ENCODE results near the gene DOCK1.

The DOCK1 gene

GRCh38 chr10:127145173-127145572 is 239.9 kb downstream of the DOCK1 start:
- peak; percentile 38 to 70 (median 52) for DNase-seq

GRCh38 chr10:127146661-127147060 is 241.4 kb downstream of the DOCK1 start:
- DNase-seq, result no peak

- peak; percentile 42 to 66 (median 54) for DNase-seq
These were observed 243.1 kb downstream of the DOCK1 start for GRCh38 chr10:127148066-127148932.

GRCh38 chr10:127148933-127149220 is 243.6 kb downstream of the DOCK1 start:
- DNase-seq, result peak; percentile 20 to 70 (median 40)

- DNase-seq, result peak in 3 of 4 experiments; percentile 13 to 17 (median 16)
These were observed 244.4 kb downstream of the DOCK1 start for GRCh38 chr10:127149501-127150081.

- peak; percentile 53 to 74 (median 60) for DNase-seq
These were observed 244.9 kb downstream of the DOCK1 start for GRCh38 chr10:127150136-127150535.

- no peak for DNase-seq
These were observed 246.3 kb downstream of the DOCK1 start for GRCh38 chr10:127151541-127151940.

- DNase-seq, result no peak
These were observed 246.9 kb downstream of the DOCK1 start for GRCh38 chr10:127151981-127152699.

GRCh38 chr10:127153181-127153580 is 248.0 kb downstream of the DOCK1 start:
- no peak for DNase-seq

- DNase-seq, result no peak
These were observed 249.8 kb downstream of the DOCK1 start for GRCh38 chr10:127154831-127155620.

GRCh38 chr10:127157089-127157488 is 251.9 kb downstream of the DOCK1 start:
- no peak for DNase-seq

- DNase-seq, result no peak
These were observed 252.4 kb downstream of the DOCK1 start for GRCh38 chr10:127157506-127158200.

GRCh38 chr10:127158662-127159061 is 253.4 kb downstream of the DOCK1 start:
- no peak for DNase-seq

- DNase-seq, result no peak
These were observed 254.5 kb downstream of the DOCK1 start for GRCh38 chr10:127159648-127160245.

GRCh38 chr10:127161482-127161881 is 256.3 kb downstream of the DOCK1 start:
- DNase-seq, result no peak

GRCh38 chr10:127162841-127163240 is 257.6 kb downstream of the DOCK1 start:
- DNase-seq, result no peak

GRCh38 chr10:127168261-127168660 is 263.0 kb downstream of the DOCK1 start:
- no peak for DNase-seq

- DNase-seq, result no peak
These were observed 269.6 kb downstream of the DOCK1 start for GRCh38 chr10:127174866-127175265.

GRCh38 chr10:127175357-127176110 is 270.3 kb downstream of the DOCK1 start:
- DNase-seq, result no peak

- no peak for DNase-seq
These were observed 271.4 kb downstream of the DOCK1 start for GRCh38 chr10:127176649-127177048.
